ENCODE measurements around the gene CFAP61.

The CFAP61 gene

DNA sequence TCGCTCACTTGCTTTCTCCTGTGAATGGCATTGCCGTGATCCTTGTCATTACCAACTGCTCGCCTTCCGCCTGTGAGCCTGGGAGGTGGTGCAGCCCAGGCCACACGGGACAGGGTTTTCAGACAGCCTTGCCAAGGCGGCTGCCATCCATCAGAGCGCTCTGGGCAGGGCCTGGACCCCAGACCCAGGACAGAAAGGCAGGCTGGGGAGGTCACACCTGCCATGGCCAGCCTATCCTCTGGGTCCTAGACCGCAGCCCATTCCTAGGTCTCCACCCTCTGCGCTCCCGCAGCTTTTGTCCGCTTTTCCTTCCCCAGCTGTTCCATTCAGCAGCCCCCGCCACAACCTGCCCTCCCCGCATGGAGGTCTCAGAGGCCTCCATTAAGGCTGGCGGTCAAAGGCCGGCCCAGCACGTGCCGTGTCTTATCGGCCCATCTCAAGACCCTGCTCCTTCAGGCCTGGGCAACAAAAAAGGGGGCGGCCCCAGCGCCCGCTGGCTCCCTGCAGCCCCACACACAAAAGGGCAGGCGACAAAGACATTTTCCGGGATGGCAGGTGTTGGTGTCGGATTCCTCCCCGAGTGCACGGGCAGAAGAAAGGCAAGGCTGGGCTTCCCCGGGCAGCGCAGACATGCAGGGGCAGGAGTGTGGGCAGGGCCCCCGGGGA is 343.7 kb downstream of the CFAP61 start:
- DNase-seq (ENCODE audit: low read depth in 2 of 2), result no peak

DNA sequence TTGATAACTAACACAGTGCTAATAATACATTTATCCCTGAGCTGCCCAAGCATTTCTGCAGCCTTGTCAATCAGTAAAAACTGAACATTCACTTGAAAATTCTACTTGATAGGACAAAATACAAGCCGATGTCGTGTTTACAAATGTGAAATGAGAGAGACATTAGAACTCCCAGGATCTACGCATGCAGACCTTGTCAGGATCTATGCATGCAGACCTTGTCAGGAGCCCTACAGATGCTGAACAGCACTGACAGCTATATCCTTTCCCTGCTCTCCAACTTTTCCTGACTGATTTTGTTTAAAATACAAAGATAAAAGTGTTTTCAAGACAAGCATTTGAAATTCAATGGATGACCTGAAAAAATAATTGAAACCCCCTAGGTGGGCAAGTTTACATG is 344.5 kb downstream of the CFAP61 start:
- DNase-seq (ENCODE audit: low read depth in 2 of 2), result no peak

DNA sequence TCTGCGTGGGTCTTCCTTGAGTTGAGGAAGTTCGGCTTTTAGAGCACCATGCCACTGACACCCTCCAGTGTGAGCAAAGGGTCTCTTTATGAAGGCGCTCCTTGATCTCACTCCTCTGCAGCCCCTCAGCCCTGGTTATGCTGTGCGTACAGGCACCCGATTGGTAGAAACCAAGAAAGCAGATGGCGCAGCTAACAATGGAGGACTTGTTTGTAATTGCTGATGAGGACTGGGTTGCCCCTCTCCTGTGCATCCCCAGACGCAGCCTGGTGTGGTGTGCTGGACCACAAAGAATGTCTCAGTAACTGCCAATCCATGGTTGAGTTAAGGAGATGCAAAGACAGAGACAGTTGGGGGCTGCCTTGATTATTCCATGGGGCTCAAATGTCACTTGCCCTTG is 345.8 kb downstream of the CFAP61 start:
- no peak for DNase-seq (ENCODE audit: low read depth in 2 of 2)

DNA sequence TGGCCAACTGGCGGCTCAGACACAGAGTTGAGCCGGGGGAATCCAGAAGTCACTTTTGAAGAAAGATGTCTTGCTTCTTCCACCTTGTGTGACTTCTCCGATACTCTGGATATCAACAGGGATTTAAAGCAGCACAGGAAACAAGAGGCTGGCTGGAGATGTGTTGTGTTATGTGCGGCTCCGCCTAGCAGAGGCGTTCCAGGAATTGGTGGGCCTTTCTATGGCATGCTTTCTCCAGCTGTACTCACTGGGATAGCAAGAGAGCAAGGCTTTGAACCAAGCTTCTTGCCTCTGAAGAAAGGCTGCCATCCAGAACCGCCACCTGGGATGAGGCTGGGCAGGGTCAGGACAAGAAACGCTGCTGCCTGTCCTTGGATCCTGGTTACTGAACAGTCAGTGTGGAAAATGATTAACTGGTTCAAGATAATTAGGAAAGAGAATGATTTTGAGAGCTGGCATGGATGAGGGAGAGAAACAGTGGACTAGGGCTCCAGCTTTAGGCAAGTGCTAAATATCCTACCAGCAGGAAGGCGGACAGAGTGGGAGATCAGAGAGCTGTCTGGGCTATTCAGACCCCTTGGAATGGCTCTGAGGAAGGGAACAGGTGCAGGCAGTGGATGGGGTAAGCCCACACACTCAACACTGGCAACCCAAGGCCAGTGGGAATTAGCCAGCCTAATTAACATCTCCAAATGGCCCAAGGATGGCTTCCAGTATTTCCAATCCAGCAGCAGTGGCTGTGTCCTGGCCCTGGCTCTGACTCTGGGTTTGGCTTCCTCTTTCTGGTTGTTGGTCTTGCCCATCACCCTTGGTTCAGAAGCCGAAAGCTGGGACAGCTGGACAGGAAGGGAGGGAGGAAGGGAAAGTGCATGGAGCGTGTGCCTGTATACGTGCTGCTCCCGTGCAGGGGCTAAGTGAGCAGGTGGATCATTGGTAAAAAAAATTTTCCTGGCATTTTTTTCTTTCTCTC is 347.5 kb downstream of the CFAP61 start:
- DNase-seq (ENCODE audit: low read depth in 2 of 2), result no peak

DNA sequence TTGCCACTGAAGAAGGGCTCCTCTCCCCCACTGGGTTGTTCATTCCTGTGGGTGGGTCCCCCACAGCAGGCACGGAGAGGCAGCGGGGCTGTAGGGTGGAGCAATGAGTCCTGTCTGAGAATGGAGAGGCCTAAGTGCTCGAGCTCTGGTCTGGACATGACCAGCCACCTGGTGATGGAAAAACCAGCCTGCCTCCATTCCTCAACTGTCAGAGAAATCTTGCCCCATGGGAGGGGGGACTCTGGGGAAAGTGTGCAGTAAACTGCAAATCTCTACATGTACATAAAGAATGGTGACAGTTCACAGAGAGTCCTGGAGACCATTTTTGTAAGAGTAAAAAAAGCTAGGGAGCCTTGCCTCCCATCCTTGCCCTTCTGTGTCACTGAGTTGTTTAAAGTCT is 349.7 kb downstream of the CFAP61 start:
- no peak for DNase-seq (ENCODE audit: low read depth in 2 of 2)

DNA sequence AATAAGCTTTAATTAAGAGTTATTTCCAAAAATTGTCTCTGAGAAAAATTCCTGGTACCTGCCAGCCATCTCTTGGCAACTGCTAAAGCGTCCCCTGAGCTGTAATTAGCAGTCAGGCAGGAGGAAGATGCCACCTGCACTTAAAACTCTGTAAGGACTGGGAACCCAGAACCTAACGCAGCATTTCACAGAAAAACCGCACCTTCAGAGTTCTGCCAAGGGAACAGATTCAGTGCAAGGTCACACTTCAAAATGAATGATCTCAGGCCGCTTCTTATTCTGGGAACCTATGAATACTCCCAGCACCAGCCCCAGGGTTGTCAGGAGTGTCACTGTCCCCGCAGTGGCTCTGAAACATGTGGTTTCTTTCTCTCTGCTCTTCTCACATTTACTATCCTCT is 352.3 kb downstream of the CFAP61 start:
- no peak for DNase-seq (ENCODE audit: low read depth in 2 of 2)

DNA sequence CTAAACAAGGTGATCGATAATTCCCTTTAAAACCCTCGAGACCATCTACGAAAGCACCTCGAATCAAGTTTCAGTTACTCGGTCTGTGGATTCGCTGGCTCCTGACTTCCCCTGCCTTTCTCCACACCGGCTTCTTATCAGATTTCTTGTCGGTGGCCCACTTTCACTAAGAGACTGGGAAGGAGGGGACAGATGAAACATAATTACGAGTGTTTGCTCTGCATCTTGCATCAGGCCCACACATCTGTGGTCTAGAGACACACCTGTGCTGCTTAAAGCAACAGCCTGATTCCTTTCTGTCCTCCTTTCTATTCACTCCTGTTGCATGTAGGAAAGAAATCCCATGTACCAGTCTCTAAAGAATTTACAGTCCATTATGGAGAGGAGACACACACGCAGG is 353.3 kb downstream of the CFAP61 start:
- no peak for DNase-seq (ENCODE audit: low read depth in 2 of 2)

DNA sequence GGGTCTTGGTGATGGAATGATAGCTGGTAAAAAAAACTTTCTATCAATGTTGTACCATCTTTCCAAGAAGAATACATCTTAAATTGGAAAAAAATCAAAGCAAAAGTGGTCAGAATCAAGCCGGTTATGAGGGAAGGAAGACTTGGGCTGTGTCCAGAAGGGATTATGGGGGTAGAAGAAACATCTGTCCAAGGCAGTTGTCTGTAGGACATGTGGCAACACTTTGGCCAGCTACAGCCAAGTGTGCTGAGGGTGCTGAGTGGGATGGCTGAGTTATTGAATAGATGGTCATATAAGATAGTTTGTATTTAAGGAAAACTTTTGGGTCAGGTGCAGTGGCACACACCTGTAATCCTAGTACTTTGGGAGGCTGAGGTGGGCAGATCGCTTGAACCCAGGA is 354.0 kb downstream of the CFAP61 start:
- DNase-seq (ENCODE audit: low read depth in 2 of 2), result no peak

DNA sequence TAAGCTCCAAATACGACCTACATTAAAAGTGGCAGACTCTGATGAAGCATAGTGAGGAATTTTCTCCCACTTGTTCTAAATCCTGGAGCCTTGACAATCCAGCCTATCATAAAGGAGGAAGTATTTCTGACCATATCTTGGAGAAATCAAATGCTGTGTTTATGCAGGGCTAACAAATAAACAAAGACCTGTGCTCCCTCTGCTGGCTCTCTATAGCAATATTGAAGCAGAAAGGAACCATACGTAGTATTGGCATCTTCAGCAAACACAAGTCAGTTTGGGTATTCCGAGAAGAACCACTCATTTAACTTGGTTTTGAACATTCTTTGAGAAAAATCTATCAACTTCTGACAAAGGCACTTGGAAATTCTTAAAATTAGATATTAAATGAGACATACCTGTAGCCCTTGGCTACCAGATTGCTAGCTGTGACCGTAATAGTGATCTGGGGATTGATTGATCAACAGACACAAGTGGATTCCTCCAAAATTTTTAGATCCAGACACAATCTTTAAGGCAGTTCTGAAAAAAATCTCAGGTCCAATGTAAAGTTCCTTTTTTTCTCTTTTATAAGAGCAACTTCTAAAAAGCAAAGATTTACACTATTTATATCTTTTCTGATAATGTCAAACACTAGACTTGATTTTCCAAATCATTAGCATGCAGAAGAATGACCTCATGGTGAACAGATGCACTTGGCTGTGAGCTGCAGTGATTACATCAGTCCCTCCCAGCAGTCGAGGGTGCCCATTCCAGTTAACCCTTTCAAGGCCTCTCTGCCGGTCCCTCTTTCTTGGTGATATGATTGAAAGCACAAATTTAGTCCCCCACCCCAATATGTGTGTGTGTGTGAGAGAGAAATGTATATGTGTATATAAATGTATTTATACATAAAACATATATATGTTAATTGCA is 355.8 kb downstream of the CFAP61 start:
- DNase-seq (ENCODE audit: low read depth in 2 of 2), result no peak

DNA sequence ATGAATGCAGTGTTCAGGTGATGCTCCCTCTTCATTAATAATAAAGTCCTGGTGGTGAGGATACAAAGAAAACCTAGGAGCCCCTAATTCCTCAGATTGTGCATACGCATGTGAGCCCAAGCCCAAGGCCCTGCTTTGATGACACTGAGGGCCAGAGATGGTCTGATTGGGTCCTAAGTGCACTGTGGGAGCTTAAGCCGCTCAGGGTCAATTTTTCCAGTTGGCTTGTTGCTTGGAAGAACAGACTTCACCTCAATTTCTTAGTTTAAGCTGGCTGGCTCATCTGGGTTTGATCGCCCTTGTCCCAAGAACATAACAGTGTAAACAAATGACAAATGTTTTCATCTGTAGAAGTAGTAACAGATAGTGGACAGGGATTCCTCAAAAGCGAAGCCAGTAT is 357.0 kb downstream of the CFAP61 start:
- DNase-seq (ENCODE audit: low read depth in 2 of 2), result no peak

Measured in stimulated activated CD8-positive, alpha-beta memory T cell treated with anti-CD3 and anti-CD28 coated beads, Interleukin-15, amount 100 ng/mL, for 48 hours (primary cell).